Measurements from ENCODE around the gene NUP188.

NUP188 gene

GRCh38 chr9:128898845-128899565, 48.5 kb upstream of the NUP188 start:
- no peaks in the 10 kb centered on the region for H3K9me3 ChIP-seq (ENCODE audit: control insufficient read depth, insufficient read depth, low read depth, low read length)
- no peaks in the 10 kb centered on the region for H3K4me1 ChIP-seq (ENCODE audit: control insufficient read depth, insufficient read depth, low read length)
- no peak overlapping the region for H3K27ac ChIP-seq (ENCODE audit: extremely low read depth, low read depth, low read length)
- H3K4me3 ChIP-seq (ENCODE audit: low read depth, low read length): no peak overlapping the region
- ChIA-PET CTCF (interaction anchor here (0.9 kb wide), 1 partner anchor 20 kb away, joined by 3 read pairs; no protein-coding TSS in a partner anchor), POLR2A (no interaction called here)
- no peak for TF ChIP-seq ZNF391 (tag by site-specific recombination; IDR thresholded peaks at IDR 0.05; ENCODE audit: borderline replicate concordance, low read depth)
- TF ChIP-seq EGR2 (tag by site-specific recombination; IDR thresholded peaks at IDR 0.05; ENCODE audit: low read depth): no peak
- no peak for TF ChIP-seq ZNF658 (tag by site-specific recombination; IDR thresholded peaks at IDR 0.05)
- peaks cover 0 to 31% of the 10 kb centered on the region in 2 experiments; a peak in 2 of 3 replicates for H3K36me3 ChIP-seq (ENCODE audit: control insufficient read depth in 2 of 2, insufficient read depth in 1 of 2, low read length in 2 of 2)

- peak; percentile 39; the same call in 1 of the 2 replicates for TF ChIP-seq KLF1 (tag by site-specific recombination; IDR thresholded peaks at IDR 0.05)
- peak; percentile 23; the same call in 1 of the 2 replicates for TF ChIP-seq ZBTB7A (tag by site-specific recombination; IDR thresholded peaks at IDR 0.05; ENCODE audit: low read depth)
- no peak for TF ChIP-seq ZNF112 (tag by site-specific recombination; IDR thresholded peaks at IDR 0.05)
- peak; percentile 57 for TF ChIP-seq ZFHX2 (tag by site-specific recombination; conservative IDR thresholded peaks at IDR 0.05)
- TF ChIP-seq ZBTB20 (tag by site-specific recombination; IDR thresholded peaks at IDR 0.05): peak; percentile 35; the same call in 1 of the 2 replicates
- TF ChIP-seq EGR2 (tag by site-specific recombination; IDR thresholded peaks at IDR 0.05; ENCODE audit: low read depth): peak; percentile 46
- no peak for TF ChIP-seq ZNF114 (tag by site-specific recombination; IDR thresholded peaks at IDR 0.05)
- no peak for TF ChIP-seq SP2 (tag by site-specific recombination; IDR thresholded peaks at IDR 0.05)
- peak; percentile 43 for TF ChIP-seq PRDM10 (tag by site-specific recombination; IDR thresholded peaks at IDR 0.05)
- no peak for TF ChIP-seq ZNF830 (tag by site-specific recombination; IDR thresholded peaks at IDR 0.05; ENCODE audit: low read depth)
- no peak for TF ChIP-seq BCL6B (tag by site-specific recombination; IDR thresholded peaks at IDR 0.05)
- TF ChIP-seq BCL11B (tag by site-specific recombination; IDR thresholded peaks at IDR 0.05; ENCODE audit: low read depth): no peak
- TF ChIP-seq ZNF518A (tag by site-specific recombination; conservative IDR thresholded peaks at IDR 0.05; ENCODE audit: low read depth): no peak
- POLR2A ChIA-PET: interaction anchor here (1.2 kb wide), 1 partner anchor 21 kb away, joined by 4 read pairs; no protein-coding TSS in a partner anchor
- Histone ChIP-seq H3K9me3 (ENCODE audit: control insufficient read depth, insufficient read depth, low read depth, low read length) (no peaks in the 10 kb centered on the region), H3K4me1 (ENCODE audit: control insufficient read depth, insufficient read depth, low read length) (no peaks in the 10 kb centered on the region), H3K27ac (ENCODE audit: extremely low read depth, low read depth, low read length) (no peak overlapping the region), H3K4me3 (ENCODE audit: low read depth, low read length) (no peak overlapping the region), H3K36me3 (ENCODE audit: control insufficient read depth in 2 of 2, insufficient read depth in 1 of 2, low read length in 2 of 2) (peaks cover 0 to 31% of the 10 kb centered on the region in 2 experiments; a peak in 2 of 3 replicates)
- CTCF ChIA-PET: no interaction called here
These were observed 47.8 kb upstream of the NUP188 start for GRCh38 chr9:128899566-128900322.

Data from HEK293 (cell line).